Thoracic aorta (tissue), 2 donors: ENCODE data around the gene TAF10. TPM values are rescaled to one million over a fixed set of nuclear protein-coding genes. Genes with fewer than 3 reads are reported as not detected.

Experiments used
- ATAC-seq: fragments of 150-250 bp; one replicate; pipeline ENCODE4 v1.8.0; 2017; ENCODE audit warnings: low read depth; ENCODE audit not compliant: insufficient number of reproducible peaks, low FRiP score
- DNase-seq: peaks from one replicate; pipeline ENCODE4 v3.0.0-alpha.2; 2020; ENCODE audit warnings: low spot score
- H3K27ac ChIP-seq, 2 donors: fragments of 200-600 bp; sonication (generic); 1 replicate in 1 of 2; 2 replicates in 1 of 2; pipeline ENCODE4 v1.5.1; 2016; ENCODE audit warnings: mild to moderate bottlenecking in 2 of 2, moderate library complexity in 2 of 2
- H3K27me3 ChIP-seq: fragments of 200-600 bp; sonication (generic); replicated peaks from 2 replicates; pipeline ENCODE4 v1.6.0; 2016; ENCODE audit warnings: mild to moderate bottlenecking; ENCODE audit not compliant: insufficient read depth
- H3K36me3 ChIP-seq: fragments of 200-600 bp; sonication (generic); one replicate; pipeline ENCODE4 v1.5.1; 2016
- H3K4me1 ChIP-seq, 2 donors: fragments of 200-600 bp; sonication (generic); 1 replicate in 1 of 2; 2 replicates in 1 of 2; pipeline versions ENCODE4 v1.5.1 to v1.6.0; 2016; ENCODE audit warnings: low read depth in 2 of 2, mild to moderate bottlenecking in 1 of 2; ENCODE audit not compliant: control insufficient read depth in 1 of 2
- H3K4me3 ChIP-seq: fragments of 200-600 bp; sonication (generic); 2 replicates; pipeline ENCODE4 v1.5.1; 2016; ENCODE audit warnings: mild to moderate bottlenecking
- H3K9me3 ChIP-seq: fragments of 200-600 bp; sonication (generic); 2 replicates; pipeline ENCODE4 v1.5.1; 2016
- total RNA-seq, 2 donors: library from RNA; depleted of rRNA; stranded (reverse); fragments of >200 nt; gene quantifications; one replicate each; pipeline versions ENCODE4 v1.1.0 to v1.2.3, GENCODE V29; 2016
- TF ChIP-seq, protein P1 (sequence below): fragments of 200-600 bp; sonication (generic); IDR thresholded peaks from one replicate; pipeline ENCODE4 v1.5.1; 2019; ENCODE audit warnings: antibody characterized with exemption

The TAF10 gene
- total RNA-seq, 2 donors from 2014 or later: 39.5 to 40.0 TPM

DNA sequence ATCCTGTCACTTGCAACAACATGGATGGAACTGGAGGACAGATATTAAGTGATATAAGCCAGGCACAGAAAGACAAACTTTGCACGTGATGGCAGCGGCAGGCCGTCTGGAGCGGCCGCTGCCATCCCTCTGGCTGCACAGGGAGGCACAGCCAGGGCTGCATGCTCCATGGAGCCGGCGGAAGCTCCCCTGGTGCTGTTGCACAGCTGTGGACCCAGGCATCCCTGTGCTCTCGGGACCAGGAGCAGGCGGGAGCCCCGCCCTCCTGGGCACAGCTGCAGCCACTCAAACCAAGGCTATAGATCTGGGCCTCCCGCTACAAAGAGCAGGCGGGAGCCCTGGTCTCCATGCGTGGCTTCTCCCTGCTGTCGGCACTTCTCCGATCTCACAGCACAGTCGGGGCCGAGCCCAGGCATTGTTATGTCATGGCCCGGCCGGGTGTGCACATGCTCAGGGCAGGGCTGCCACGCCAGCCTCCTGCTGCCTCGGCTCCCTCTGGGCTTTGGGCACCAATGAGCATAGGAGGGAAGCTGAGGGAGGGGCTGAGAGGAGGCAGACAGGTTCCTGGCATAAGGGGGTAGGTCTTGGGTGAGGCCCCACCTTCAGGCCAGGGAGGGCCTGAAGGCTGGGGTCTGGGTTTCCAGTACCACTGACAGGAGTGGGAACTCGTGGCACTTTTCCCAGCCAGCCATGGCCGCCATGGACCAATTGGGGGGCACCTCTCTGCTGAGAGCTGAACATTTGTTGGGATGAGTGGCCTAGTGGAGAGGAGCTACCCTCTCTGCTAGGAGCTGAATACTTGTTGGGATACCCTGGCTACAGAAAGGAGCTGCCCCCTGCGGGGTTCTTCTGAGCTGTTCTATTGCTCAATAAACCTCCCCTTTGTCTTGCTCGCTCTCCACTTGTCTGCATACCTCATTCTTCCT is 25.3 kb downstream of the TAF10 start:
- DNase-seq: no peak
- no peak overlapping the region for H3K4me3 ChIP-seq
- no peaks in the 10 kb centered on the region for H3K27me3 ChIP-seq
- ATAC-seq: no peak
- peaks cover 3 to 13% of the 10 kb centered on the region in 2 donors for H3K4me1 ChIP-seq
- H3K27ac ChIP-seq: no peak overlapping the region
- TF ChIP-seq, protein P1, sequence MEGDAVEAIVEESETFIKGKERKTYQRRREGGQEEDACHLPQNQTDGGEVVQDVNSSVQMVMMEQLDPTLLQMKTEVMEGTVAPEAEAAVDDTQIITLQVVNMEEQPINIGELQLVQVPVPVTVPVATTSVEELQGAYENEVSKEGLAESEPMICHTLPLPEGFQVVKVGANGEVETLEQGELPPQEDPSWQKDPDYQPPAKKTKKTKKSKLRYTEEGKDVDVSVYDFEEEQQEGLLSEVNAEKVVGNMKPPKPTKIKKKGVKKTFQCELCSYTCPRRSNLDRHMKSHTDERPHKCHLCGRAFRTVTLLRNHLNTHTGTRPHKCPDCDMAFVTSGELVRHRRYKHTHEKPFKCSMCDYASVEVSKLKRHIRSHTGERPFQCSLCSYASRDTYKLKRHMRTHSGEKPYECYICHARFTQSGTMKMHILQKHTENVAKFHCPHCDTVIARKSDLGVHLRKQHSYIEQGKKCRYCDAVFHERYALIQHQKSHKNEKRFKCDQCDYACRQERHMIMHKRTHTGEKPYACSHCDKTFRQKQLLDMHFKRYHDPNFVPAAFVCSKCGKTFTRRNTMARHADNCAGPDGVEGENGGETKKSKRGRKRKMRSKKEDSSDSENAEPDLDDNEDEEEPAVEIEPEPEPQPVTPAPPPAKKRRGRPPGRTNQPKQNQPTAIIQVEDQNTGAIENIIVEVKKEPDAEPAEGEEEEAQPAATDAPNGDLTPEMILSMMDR: no peak
- H3K36me3 ChIP-seq: peaks cover 2% of the 10 kb centered on the region
- H3K9me3 ChIP-seq: peaks cover 2% of the 10 kb centered on the region

DNA sequence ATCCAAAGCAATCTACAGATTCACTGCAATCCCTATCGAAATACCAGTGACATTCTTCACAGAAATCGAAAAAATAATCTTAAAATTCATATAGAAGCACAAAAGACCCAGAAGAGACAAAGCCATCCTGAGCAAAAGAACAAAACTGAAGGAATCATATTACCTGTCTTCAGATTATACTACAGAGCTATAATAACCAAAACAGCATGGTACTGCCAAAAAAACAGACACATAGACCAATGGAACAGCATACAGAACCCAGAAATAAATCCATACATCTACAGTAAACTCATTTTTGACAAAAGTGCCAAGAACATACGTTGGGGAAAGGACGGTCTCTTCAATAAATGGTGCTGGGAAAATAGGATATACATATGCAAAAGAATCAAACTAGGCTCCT is 27.5 kb downstream of the TAF10 start:
- no peak for ATAC-seq
- Histone ChIP-seq H3K27me3 (no peaks in the 10 kb centered on the region), H3K4me3 (no peak overlapping the region), H3K27ac (no peak overlapping the region), H3K4me1 (peaks cover 3 to 13% of the 10 kb centered on the region in 2 donors), H3K9me3 (peaks cover 2% of the 10 kb centered on the region), H3K36me3 (no peaks in the 10 kb centered on the region)
- TF ChIP-seq, protein P1: no peak
- no peak for DNase-seq

DNA sequence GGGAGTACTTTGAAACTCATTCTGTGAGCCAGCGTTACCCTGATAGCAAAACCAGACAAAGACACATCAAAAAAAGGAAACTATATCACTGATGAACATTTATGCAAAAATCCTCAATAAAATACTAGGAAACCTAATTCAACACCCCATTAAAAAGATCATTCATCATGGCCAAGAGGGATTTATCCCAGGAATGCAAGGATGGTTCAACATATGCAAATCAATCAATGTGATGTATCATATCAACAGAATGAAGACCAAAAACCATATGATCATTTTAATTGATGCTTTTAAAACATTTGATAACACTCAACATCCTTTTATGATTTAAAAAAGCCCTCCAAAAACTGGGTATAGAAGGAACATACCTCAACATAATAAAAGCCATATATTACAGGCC is 28.4 kb downstream of the TAF10 start:
- Histone ChIP-seq H3K4me1 (peaks cover 3 to 13% of the 10 kb centered on the region in 2 donors), H3K9me3 (peaks cover 2% of the 10 kb centered on the region), H3K4me3 (no peak overlapping the region), H3K27ac (no peak overlapping the region), H3K36me3 (no peaks in the 10 kb centered on the region), H3K27me3 (no peaks in the 10 kb centered on the region)
- ATAC-seq (no peak), DNase-seq (no peak)
- TF ChIP-seq, protein P1: no peak

DNA sequence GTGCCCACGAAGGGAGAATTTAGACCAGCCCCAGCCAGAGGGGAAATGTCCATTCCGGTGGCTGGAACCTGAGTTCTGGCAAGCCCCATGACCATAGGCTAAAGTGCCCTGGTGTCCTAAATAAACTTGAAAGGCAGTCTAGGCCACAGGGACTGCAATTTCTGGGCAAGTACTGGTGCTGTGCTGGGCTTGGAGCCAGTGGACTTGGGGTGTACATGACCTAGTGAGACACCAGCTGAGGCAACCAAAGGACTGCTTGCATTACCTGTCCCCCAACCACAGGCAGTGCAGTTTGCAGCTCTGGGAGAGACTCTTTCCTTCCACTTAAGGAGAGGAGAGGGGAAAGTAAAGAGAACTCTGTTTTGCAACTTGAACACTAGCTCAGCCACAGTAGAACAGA is 32.3 kb downstream of the TAF10 start:
- no peak for ATAC-seq
- Histone ChIP-seq H3K27me3 (no peaks in the 10 kb centered on the region), H3K27ac (no peak overlapping the region), H3K9me3 (peaks cover 2% of the 10 kb centered on the region), H3K4me1 (peaks cover 0 to 8% of the 10 kb centered on the region in 2 donors), H3K4me3 (no peak overlapping the region), H3K36me3 (no peaks in the 10 kb centered on the region)
- TF ChIP-seq, protein P1: no peak
- no peak for DNase-seq

DNA sequence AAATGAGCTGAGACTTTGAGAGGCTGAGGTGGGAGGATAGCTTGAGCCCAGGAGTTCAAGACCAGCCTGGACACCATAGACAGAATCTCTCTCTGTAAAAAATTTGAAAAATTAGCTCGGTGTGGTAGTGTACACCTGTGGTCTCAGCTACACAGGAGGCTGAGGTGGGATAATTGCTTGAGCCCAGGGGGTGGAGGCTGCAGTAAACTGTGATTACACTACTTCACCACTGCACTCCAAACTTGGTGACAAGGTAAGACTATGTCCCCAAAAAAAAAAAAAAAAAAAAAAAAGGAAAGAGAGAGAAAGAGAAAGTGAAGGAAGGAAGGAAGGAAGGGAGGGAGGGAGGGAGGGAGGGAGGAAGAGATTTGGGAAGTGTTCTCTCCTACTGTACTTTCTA is 33.9 kb downstream of the TAF10 start:
- H3K36me3 ChIP-seq: no peaks in the 10 kb centered on the region
- H3K4me1 ChIP-seq: peaks cover 0 to 8% of the 10 kb centered on the region in 2 donors
- H3K9me3 ChIP-seq: no peaks in the 10 kb centered on the region
- TF ChIP-seq, protein P1: no peak
- H3K27me3 ChIP-seq: no peaks in the 10 kb centered on the region
- no peak overlapping the region for H3K4me3 ChIP-seq
- no peak for DNase-seq
- H3K27ac ChIP-seq: no peak overlapping the region
- ATAC-seq: no peak
